SK-N-MC (cell line): Measurements from ENCODE around the gene ZNF485.

Source experiments
- EZH2 ChIP-seq: fragments of 200-600 bp; sonication (generic); IDR thresholded peaks from one replicate; pipeline ENCODE4 v1.6.1; 2017; ENCODE audit warnings: antibody characterized with exemption
- POLR2AphosphoS5 ChIP-seq: IDR thresholded peaks from 2 replicates; pipeline ENCODE4 v1.6.1; 2012; ENCODE audit warnings: mild to moderate bottlenecking, low read depth, low read length, borderline replicate concordance

DNA sequence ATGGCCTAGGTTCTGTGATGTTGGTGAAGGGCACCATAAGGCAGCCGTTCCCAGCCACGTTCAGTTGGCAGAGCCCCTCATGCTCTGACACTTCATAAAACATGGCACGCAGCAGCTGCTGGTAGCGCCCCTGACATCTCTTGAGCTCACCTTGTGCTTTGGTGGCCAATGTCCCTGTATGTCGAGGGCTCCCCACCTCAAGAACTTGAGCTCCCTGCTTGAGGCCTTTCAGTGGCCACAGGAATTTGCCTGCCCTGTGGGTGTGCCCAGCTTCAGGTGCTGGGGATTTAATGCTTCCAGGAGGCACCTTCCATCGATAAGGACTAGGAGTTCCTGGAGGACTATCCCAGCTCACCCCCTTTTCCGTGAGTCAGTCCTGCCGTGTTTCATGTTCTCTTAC lies 52.0 kb downstream of the ZNF485 start:
- TF ChIP-seq EZH2 (no peak), POLR2AphosphoS5 (no peak)
